SK-N-SH treated with all-trans-retinoic acid at 6 μM for 48 hours (cell line): ENCODE measurements around the gene PTPRD.

Source experiments
- ATAC-seq: fragments of 200-7000 bp; cut with Tn5 transposase; 3 replicates; pipeline ENCODE4 v1.9.1; 2020; ENCODE audit warnings: mild to moderate bottlenecking, moderate library complexity
- ARNTL ChIP-seq: fragments of 450-650 bp; formaldehyde crosslinking; IDR thresholded peaks from 2 replicates; pipeline ENCODE4 v1.5.0; 2020; ENCODE audit warnings: low read depth, mild to moderate bottlenecking, moderate library complexity, borderline replicate concordance
- BACH2 ChIP-seq: fragments of 250-450 bp; sonication (Bioruptor Pico); IDR thresholded peaks from 2 replicates; pipeline ENCODE4 v1.9.0; 2021; ENCODE audit warnings: mild to moderate bottlenecking, borderline replicate concordance
- CREB5 ChIP-seq: fragments of 250-450 bp; sonication (Bioruptor Pico); IDR thresholded peaks from 2 replicates; pipeline ENCODE4 v1.5.1; 2020; ENCODE audit warnings: low read depth, mild to moderate bottlenecking, moderate library complexity
- CSDC2 ChIP-seq: fragments of 250-450 bp; sonication (Bioruptor Pico); IDR thresholded peaks from 2 replicates; pipeline ENCODE4 v1.5.0; 2020; ENCODE audit warnings: mild to moderate bottlenecking, moderate library complexity
- CSRNP3 ChIP-seq: fragments of 250-450 bp; sonication (Bioruptor Pico); IDR thresholded peaks from 2 replicates; pipeline ENCODE4 v1.5.1; 2021; ENCODE audit warnings: mild to moderate bottlenecking, moderate library complexity
- ESRRG ChIP-seq: fragments of 250-450 bp; sonication (Bioruptor Pico); IDR thresholded peaks from 2 replicates; pipeline ENCODE4 v1.6.1; 2021; ENCODE audit warnings: mild to moderate bottlenecking
- GLIS3 ChIP-seq: fragments of 250-450 bp; sonication (Bioruptor Pico); IDR thresholded peaks from 2 replicates; pipeline ENCODE4 v1.5.0; 2020; ENCODE audit warnings: mild to moderate bottlenecking, moderate library complexity
- ISL1 ChIP-seq: fragments of 250-450 bp; sonication (Bioruptor Pico); IDR thresholded peaks from 2 replicates; pipeline ENCODE4 v2.1.2; 2022; ENCODE audit warnings: mild to moderate bottlenecking, moderate library complexity
- OSR1 ChIP-seq: fragments of 250-450 bp; sonication (Bioruptor Pico); IDR thresholded peaks from 2 replicates; pipeline ENCODE4 v1.8.0; 2022; ENCODE audit warnings: moderate library complexity, mild to moderate bottlenecking, inconsistent platforms
- PPARA ChIP-seq: fragments of 250-450 bp; sonication (Bioruptor Pico); IDR thresholded peaks from 2 replicates; pipeline ENCODE4 v1.5.0; 2020; ENCODE audit warnings: mild to moderate bottlenecking, borderline replicate concordance
- RARB ChIP-seq: fragments of 250-450 bp; sonication (Bioruptor Pico); IDR thresholded peaks from 2 replicates; pipeline ENCODE4 v1.8.0; 2021; ENCODE audit warnings: mild to moderate bottlenecking, moderate library complexity
- SNAI2 ChIP-seq: fragments of 250-450 bp; sonication (Bioruptor Pico); IDR thresholded peaks from 2 replicates; pipeline ENCODE4 v1.5.0; 2020; ENCODE audit warnings: mild to moderate bottlenecking, moderate library complexity
- TCF4 ChIP-seq: fragments of 250-450 bp; sonication (Bioruptor Pico); IDR thresholded peaks from 2 replicates; pipeline ENCODE4 v1.8.0; 2021; ENCODE audit warnings: mild to moderate bottlenecking, moderate library complexity, borderline replicate concordance
- TOX ChIP-seq: fragments of 250-450 bp; sonication (Bioruptor Pico); IDR thresholded peaks from 2 replicates; pipeline ENCODE4 v1.8.0; 2021; ENCODE audit warnings: mild to moderate bottlenecking, moderate library complexity, borderline replicate concordance
- ZC3H10 ChIP-seq: fragments of 250-450 bp; sonication (Bioruptor Pico); IDR thresholded peaks from 2 replicates; pipeline ENCODE4 v1.5.1; 2021; ENCODE audit warnings: mild to moderate bottlenecking, moderate library complexity
- ZFP30 ChIP-seq: fragments of 450-650 bp; formaldehyde crosslinking; IDR thresholded peaks from 2 replicates; pipeline ENCODE4 v1.5.0; 2022; ENCODE audit warnings: mild to moderate bottlenecking, moderate library complexity
- ZNF565 ChIP-seq: fragments of 450-650 bp; formaldehyde crosslinking; conservative IDR thresholded peaks from 2 replicates; pipeline ENCODE4 v1.5.0; 2020; ENCODE audit warnings: low read depth, mild to moderate bottlenecking, moderate library complexity
- ZNF70 ChIP-seq: fragments of 450-650 bp; formaldehyde crosslinking; IDR thresholded peaks from 2 replicates; pipeline ENCODE4 v1.5.0; 2020; ENCODE audit warnings: mild to moderate bottlenecking, moderate library complexity
- ZNF8 ChIP-seq: fragments of 450-650 bp; formaldehyde crosslinking; IDR thresholded peaks from 2 replicates; pipeline ENCODE4 v1.5.0; 2020; ENCODE audit warnings: mild to moderate bottlenecking, moderate library complexity
- TF ChIP-seq, protein P1 (sequence below): fragments of 250-450 bp; sonication (Bioruptor Pico); IDR thresholded peaks from 2 replicates; pipeline ENCODE4 v1.8.0; 2020; ENCODE audit warnings: mild to moderate bottlenecking, moderate library complexity, borderline replicate concordance

Gene PTPRD

DNA sequence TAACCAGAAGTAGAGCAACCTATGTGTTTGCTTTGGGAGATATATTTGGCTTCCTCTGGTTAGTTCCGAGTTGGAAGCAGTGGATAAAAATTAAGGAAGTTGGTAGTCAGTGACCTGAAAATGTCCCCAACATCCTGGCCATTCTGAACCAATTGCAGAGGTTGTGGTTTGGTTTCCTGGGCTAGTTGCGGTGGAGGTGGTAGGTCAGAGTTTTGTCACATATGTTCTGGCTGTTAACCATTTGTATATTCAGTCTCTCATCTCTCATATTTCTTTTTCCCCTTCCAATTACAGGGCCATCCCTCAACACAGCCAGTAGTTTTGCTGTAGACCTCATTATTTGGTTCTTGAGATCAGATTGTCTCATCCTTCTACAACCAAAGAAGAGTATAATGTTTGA lies 1026.9 kb downstream of the PTPRD start (continued):
- TF ChIP-seq ZNF70 (no peak), ZFP30 (CRISPR knock-in tag) (no peak)

- TF ChIP-seq ZNF565 (no peak), PPARA (CRISPR knock-in tag) (no peak), TCF4 (CRISPR knock-in tag) (no peak), OSR1 (no peak), BACH2 (no peak), RARB (CRISPR knock-in tag) (no peak), ISL1 (CRISPR knock-in tag) (no peak), ZFP30 (CRISPR knock-in tag) (no peak), ESRRG (no peak), SNAI2 (no peak), CSRNP3 (CRISPR knock-in tag) (no peak), CREB5 (CRISPR knock-in tag) (no peak), ZNF8 (no peak)
- TF ChIP-seq, protein P1, sequence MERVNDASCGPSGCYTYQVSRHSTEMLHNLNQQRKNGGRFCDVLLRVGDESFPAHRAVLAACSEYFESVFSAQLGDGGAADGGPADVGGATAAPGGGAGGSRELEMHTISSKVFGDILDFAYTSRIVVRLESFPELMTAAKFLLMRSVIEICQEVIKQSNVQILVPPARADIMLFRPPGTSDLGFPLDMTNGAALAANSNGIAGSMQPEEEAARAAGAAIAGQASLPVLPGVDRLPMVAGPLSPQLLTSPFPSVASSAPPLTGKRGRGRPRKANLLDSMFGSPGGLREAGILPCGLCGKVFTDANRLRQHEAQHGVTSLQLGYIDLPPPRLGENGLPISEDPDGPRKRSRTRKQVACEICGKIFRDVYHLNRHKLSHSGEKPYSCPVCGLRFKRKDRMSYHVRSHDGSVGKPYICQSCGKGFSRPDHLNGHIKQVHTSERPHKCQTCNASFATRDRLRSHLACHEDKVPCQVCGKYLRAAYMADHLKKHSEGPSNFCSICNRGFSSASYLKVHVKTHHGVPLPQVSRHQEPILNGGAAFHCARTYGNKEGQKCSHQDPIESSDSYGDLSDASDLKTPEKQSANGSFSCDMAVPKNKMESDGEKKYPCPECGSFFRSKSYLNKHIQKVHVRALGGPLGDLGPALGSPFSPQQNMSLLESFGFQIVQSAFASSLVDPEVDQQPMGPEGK (CRISPR knock-in tag), result no peak
- TF ChIP-seq, all 23 proteins: peak for 0
- no peak for ATAC-seq
Measured at GRCh38 chr9:9574080-9574479, 1038.7 kb downstream of the PTPRD start.

DNA sequence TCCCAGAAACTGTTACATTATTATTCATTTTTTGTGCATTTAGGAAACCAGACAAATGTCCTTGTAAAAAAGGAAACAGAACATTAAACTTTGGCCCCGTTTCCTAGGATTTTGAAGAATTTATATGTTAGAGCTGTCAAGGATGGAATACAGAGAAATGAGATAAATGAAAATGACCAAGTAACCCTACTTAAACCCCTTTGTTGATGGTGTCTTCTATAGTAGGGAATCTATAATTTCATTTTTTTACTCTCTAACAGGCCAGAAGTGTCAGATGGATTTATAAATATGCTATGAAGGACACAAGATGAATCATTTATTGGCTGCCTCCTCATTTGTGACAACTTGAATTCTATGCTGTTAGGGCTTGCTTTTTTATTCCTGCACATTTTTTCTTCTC lies 1047.1 kb downstream of the PTPRD start:
- no peak for ATAC-seq

DNA sequence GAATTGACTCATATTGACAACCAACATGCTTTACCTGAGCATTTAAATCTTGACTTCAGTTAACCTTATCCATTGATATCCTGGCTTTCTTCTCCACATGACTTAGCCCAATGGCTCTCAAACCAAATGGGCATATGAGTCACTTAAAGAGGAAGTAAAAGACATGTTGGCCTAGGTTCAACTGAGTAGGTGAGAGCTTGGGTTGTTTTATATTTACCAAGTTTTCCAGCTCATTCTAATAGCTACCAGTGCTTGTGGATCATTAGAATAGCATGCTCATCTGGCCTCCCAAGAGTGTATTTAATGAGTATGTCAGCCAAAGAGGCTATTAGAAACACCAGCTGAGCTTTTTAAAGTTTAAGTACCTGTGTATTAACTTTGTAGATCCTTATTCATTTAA lies 1049.0 kb downstream of the PTPRD start:
- ATAC-seq, result no peak
- TF ChIP-seq GLIS3 (CRISPR knock-in tag) (no peak), ISL1 (CRISPR knock-in tag) (no peak), ZFP30 (CRISPR knock-in tag) (no peak), ZC3H10 (no peak), ESRRG (no peak), CSDC2 (no peak), CSRNP3 (CRISPR knock-in tag) (no peak), ZNF565 (no peak), TCF4 (CRISPR knock-in tag) (no peak), CREB5 (CRISPR knock-in tag) (no peak), ZNF8 (no peak), ARNTL (CRISPR knock-in tag) (no peak), BACH2 (no peak), PPARA (CRISPR knock-in tag) (no peak), ZNF70 (no peak), RARB (CRISPR knock-in tag) (no peak), TOX (CRISPR knock-in tag) (no peak)
- TF ChIP-seq, protein P1 (CRISPR knock-in tag), result no peak
- TF ChIP-seq, all 23 proteins: peak for 0

More for the DNA sequence above, 1047.1 kb downstream of the PTPRD start:
- TF ChIP-seq GLIS3 (CRISPR knock-in tag), result no peak
- TF ChIP-seq CSDC2, result no peak
- no peak for TF ChIP-seq ESRRG
